ENCODE data around the gene KNL1. TPM values are rescaled to one million over a fixed set of nuclear protein-coding genes. Genes with fewer than 3 reads are reported as not detected.
A peak's percentile ranks its signal among the peaks of the same experiment; 100 is the strongest.

KNL1 gene, protein sequence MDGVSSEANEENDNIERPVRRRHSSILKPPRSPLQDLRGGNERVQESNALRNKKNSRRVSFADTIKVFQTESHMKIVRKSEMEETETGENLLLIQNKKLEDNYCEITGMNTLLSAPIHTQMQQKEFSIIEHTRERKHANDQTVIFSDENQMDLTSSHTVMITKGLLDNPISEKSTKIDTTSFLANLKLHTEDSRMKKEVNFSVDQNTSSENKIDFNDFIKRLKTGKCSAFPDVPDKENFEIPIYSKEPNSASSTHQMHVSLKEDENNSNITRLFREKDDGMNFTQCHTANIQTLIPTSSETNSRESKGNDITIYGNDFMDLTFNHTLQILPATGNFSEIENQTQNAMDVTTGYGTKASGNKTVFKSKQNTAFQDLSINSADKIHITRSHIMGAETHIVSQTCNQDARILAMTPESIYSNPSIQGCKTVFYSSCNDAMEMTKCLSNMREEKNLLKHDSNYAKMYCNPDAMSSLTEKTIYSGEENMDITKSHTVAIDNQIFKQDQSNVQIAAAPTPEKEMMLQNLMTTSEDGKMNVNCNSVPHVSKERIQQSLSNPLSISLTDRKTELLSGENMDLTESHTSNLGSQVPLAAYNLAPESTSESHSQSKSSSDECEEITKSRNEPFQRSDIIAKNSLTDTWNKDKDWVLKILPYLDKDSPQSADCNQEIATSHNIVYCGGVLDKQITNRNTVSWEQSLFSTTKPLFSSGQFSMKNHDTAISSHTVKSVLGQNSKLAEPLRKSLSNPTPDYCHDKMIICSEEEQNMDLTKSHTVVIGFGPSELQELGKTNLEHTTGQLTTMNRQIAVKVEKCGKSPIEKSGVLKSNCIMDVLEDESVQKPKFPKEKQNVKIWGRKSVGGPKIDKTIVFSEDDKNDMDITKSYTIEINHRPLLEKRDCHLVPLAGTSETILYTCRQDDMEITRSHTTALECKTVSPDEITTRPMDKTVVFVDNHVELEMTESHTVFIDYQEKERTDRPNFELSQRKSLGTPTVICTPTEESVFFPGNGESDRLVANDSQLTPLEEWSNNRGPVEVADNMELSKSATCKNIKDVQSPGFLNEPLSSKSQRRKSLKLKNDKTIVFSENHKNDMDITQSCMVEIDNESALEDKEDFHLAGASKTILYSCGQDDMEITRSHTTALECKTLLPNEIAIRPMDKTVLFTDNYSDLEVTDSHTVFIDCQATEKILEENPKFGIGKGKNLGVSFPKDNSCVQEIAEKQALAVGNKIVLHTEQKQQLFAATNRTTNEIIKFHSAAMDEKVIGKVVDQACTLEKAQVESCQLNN (N-terminal part only)
- 10 to 100 TPM; 23.8 to 24.5 TPM for total RNA-seq

DNA sequence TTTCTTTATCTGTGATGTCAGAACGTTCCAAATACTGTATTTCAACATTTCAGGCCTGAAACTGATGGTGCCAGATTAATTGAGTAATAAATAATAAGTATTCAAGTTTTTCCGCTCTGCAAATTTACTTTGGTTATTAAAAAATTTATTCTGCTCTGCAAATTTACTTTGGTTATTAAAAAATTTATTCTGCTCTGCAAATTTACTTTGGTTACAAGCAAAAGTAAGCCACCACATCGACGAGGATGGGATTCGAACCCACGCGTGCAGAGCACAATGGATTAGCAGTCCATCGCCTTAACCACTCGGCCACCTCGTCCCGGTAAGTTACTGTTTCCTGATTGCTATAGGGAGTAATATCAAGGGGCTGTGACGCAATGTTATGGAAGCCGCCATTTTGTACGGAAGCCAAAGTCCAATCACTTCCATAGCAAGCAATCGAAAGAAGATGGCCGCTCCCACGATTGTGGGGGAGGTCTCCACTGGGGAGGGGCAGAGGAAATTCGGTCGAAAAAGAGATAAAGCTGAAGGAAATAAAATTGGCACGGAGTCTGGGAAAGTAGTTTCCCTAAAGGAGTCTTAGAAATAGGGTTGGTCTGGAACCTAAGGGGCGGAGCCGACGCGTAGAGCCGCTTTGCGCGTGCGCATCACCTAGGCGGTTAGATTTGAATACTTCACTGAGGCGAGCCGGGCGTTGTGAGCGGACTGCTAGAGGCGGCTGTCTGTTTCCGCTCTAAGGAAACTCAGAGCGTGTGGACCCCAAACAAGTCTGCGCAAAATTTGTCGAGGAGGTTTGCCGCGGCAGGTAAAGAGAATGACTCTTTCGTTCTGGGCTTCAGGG, at the start of gene KNL1:
KNL1 (plus strand) TSS at position 662 of the 841 bp plus-strand sequence. CDS start 8,683 bp downstream, outside the sequence.
- peaks cover 24% of the 10 kb centered on the region for H3K4me1 Mint-ChIP-seq
- peak within 1 kb of the TSS; percentile 93 for H3K4me3 Mint-ChIP-seq
- H3K36me3 Mint-ChIP-seq, result peaks cover 4% of the 10 kb centered on the region
- peaks cover 24% of the 10 kb centered on the region for H3K27me3 Mint-ChIP-seq
- H3K27ac Mint-ChIP-seq, result peak within 1 kb of the TSS; percentile 98
- DNase-seq, result peak; percentile 88
- H3K9me3 Mint-ChIP-seq, result no peaks in the 10 kb centered on the region

- peaks cover 5% of the 10 kb centered on the region for H3K36me3 Mint-ChIP-seq
These were observed 48.6 kb upstream of the KNL1 start for GRCh38 chr15:40545457-40545856.

GRCh38 chr15:40548610-40549009, 45.4 kb upstream of the KNL1 start:
- H3K27me3 Mint-ChIP-seq, result no peaks in the 10 kb centered on the region
- no peak overlapping the region for H3K27ac Mint-ChIP-seq
- no peak for DNase-seq
- no peaks in the 10 kb centered on the region for H3K9me3 Mint-ChIP-seq
- peaks cover 6% of the 10 kb centered on the region for H3K4me1 Mint-ChIP-seq
- peaks cover 9% of the 10 kb centered on the region for H3K36me3 Mint-ChIP-seq
- H3K4me3 Mint-ChIP-seq, result no peak overlapping the region

More at GRCh38 chr15:40545457-40545856, 48.6 kb upstream of the KNL1 start:
- DNase-seq, result no peak
- peaks cover 8% of the 10 kb centered on the region for H3K4me1 Mint-ChIP-seq
- H3K27me3 Mint-ChIP-seq, result no peaks in the 10 kb centered on the region
- no peaks in the 10 kb centered on the region for H3K9me3 Mint-ChIP-seq
- H3K27ac Mint-ChIP-seq, result no peak overlapping the region
- no peak overlapping the region for H3K4me3 Mint-ChIP-seq

GRCh38 chr15:40549894-40550293, 44.2 kb upstream of the KNL1 start:
- H3K9me3 Mint-ChIP-seq, result no peaks in the 10 kb centered on the region
- no peaks in the 10 kb centered on the region for H3K27me3 Mint-ChIP-seq
- no peaks in the 10 kb centered on the region for H3K4me1 Mint-ChIP-seq
- DNase-seq, result no peak
- H3K4me3 Mint-ChIP-seq, result no peak overlapping the region
- H3K36me3 Mint-ChIP-seq, result peaks cover 12% of the 10 kb centered on the region
- no peak overlapping the region for H3K27ac Mint-ChIP-seq

GRCh38 chr15:40550341-40551037, 43.6 kb upstream of the KNL1 start:
- Mint-ChIP-seq H3K36me3 (peaks cover 12% of the 10 kb centered on the region), H3K27me3 (no peaks in the 10 kb centered on the region), H3K4me3 (no peak overlapping the region), H3K27ac (no peak overlapping the region), H3K4me1 (no peaks in the 10 kb centered on the region), H3K9me3 (no peaks in the 10 kb centered on the region)
- no peak for DNase-seq

- Mint-ChIP-seq H3K27ac (no peak overlapping the region), H3K4me1 (peaks cover 11% of the 10 kb centered on the region), H3K27me3 (no peaks in the 10 kb centered on the region), H3K36me3 (peaks cover 10% of the 10 kb centered on the region), H3K9me3 (no peaks in the 10 kb centered on the region), H3K4me3 (no peak overlapping the region)
- no peak for DNase-seq
These were observed 39.9 kb upstream of the KNL1 start for GRCh38 chr15:40554161-40554525.

DNA sequence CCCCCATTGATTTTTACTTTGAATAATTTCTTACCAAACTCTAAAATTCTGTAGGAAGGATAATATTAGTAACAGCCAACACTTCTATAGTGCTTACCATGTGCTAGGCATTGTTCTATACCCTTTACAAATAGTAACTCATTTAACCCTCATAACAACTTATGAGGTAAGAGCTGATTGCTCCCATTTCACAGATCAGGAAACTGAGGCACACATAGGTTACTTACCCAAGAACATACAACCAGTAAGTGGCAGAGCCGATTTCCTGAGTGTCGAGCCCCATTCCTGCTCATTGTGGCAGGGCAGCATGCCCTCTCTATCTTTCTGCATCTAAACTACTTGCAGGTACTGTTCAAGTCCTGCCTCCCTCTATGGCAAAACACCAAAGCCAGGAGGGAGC, 38.2 kb upstream of the KNL1 start:
- Mint-ChIP-seq H3K9me3 (no peaks in the 10 kb centered on the region), H3K36me3 (peaks cover 13% of the 10 kb centered on the region), H3K4me3 (no peak overlapping the region), H3K4me1 (peaks cover 22% of the 10 kb centered on the region), H3K27me3 (no peaks in the 10 kb centered on the region), H3K27ac (no peak overlapping the region)
- no peak for DNase-seq

GRCh38 chr15:40558952-40559742, 34.9 kb upstream of the KNL1 start:
- H3K27ac Mint-ChIP-seq, result peak overlapping the region; percentile 38
- no peaks in the 10 kb centered on the region for H3K9me3 Mint-ChIP-seq
- H3K36me3 Mint-ChIP-seq, result peaks cover 13% of the 10 kb centered on the region
- no peaks in the 10 kb centered on the region for H3K27me3 Mint-ChIP-seq
- no peak overlapping the region for H3K4me3 Mint-ChIP-seq
- H3K4me1 Mint-ChIP-seq, result peaks cover 41% of the 10 kb centered on the region
- no peak for DNase-seq

GRCh38 chr15:40562691-40563090, 31.4 kb upstream of the KNL1 start:
- Mint-ChIP-seq H3K4me3 (no peak overlapping the region), H3K36me3 (peaks cover 13% of the 10 kb centered on the region), H3K27me3 (no peaks in the 10 kb centered on the region), H3K9me3 (no peaks in the 10 kb centered on the region), H3K27ac (no peak overlapping the region), H3K4me1 (peaks cover 49% of the 10 kb centered on the region)
- DNase-seq, result no peak

GRCh38 chr15:40563426-40563825, 30.6 kb upstream of the KNL1 start:
- peaks cover 46% of the 10 kb centered on the region for H3K4me1 Mint-ChIP-seq
- H3K27me3 Mint-ChIP-seq, result no peaks in the 10 kb centered on the region
- no peak for DNase-seq
- H3K27ac Mint-ChIP-seq, result no peak overlapping the region
- peak overlapping the region; percentile 34 for H3K4me3 Mint-ChIP-seq
- H3K36me3 Mint-ChIP-seq, result peaks cover 13% of the 10 kb centered on the region
- no peaks in the 10 kb centered on the region for H3K9me3 Mint-ChIP-seq

DNA sequence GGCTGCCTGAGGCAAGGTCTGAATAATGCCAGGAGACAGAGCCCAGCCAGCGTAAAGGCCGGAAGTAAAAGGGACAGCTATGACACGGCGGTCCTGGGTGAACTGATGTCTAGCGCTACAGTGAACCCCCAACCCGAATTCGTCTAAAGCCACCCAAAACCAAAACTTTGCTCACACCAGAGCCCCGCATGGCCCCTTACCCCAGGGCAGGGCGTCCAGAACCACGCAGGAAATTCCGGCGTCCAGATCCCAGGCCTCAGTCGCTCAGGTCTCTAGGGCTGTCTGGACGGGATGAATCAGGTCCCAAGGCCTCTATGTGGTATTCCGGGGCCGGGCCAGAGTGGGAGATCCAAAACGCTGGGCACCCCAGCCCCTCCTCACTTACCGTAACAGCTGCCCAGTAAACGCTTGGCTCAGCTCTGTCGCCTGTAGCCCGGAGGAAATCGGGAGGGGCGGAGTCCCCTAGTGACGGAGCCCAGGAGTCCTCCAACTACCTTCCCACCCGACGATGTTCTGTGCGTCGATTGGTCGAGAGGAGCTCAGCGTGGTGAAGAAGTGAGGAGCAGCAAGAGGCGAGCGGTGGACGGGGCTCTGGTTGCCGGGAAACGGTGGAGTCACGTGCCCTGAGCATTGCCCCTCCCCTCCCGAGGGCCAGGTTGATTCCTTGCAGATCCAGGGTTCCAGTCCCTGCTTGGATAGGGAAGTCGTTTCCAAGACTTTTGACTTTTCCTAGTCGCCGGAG, 29.3 kb upstream of the KNL1 start, which contains the start of gene CCDC32:
CCDC32 (minus strand) TSS at position 452 of the 742 bp plus-strand sequence. CDS start 2,027 bp downstream, outside the sequence.
- peaks cover 13% of the 10 kb centered on the region for H3K36me3 Mint-ChIP-seq

More for the DNA sequence above, 29.3 kb upstream of the KNL1 start, which contains the start of gene CCDC32:
- DNase-seq, result peak; percentile 94
- Mint-ChIP-seq H3K27ac (peak within 1 kb of the TSS; percentile 92), H3K4me1 (peaks cover 46% of the 10 kb centered on the region), H3K27me3 (no peaks in the 10 kb centered on the region), H3K4me3 (peak within 1 kb of the TSS; percentile 94), H3K9me3 (no peaks in the 10 kb centered on the region)
